Measurements from ENCODE around the gene PDZK1IP1. TPM values are rescaled to one million over a fixed set of nuclear protein-coding genes. Genes with fewer than 3 reads are reported as not detected.
A peak's percentile ranks its signal among the peaks of the same experiment; 100 is the strongest.

PDZK1IP1 gene
- total and polyA plus RNA-seq, 2 donors (not counting 1 experiment from before 2014, with no cell fraction given), result 0.21 TPM; not detected in 1

- Mint-ChIP-seq H3K27ac (no peak overlapping the region), H3K4me1 (peaks cover 37% of the 10 kb centered on the region), H3K27me3 (peaks cover 79% of the 10 kb centered on the region), H3K9me3 (ENCODE audit: insufficient read depth) (no peaks in the 10 kb centered on the region), H3K4me3 (peak overlapping the region; percentile 83)
- no peaks in the 10 kb centered on the region for H3K36me3 ChIP-seq (replicated peaks in 1 of 2; ENCODE audit: control extremely low read depth in 1 of 2, control insufficient read depth in 1 of 2, extremely low read depth in 1 of 2, insufficient read depth in 2 of 2, low read length in 1 of 2)
- no peak for TF ChIP-seq CTCF (IDR thresholded peaks at IDR 0.05)
- peak; percentile 99 for TF ChIP-seq EZH2 (IDR thresholded peaks at IDR 0.05; ENCODE audit: borderline replicate concordance, insufficient read depth, low read depth, low read length, poor library complexity, severe bottlenecking)
- CTCF ChIA-PET, result no interaction called here
- H3K79me2 ChIP-seq (ENCODE audit: control insufficient read depth, insufficient read depth, low read length), result no peaks in the 10 kb centered on the region
- H4K20me1 ChIP-seq (ENCODE audit: control insufficient read depth, insufficient read depth, low read length, poor library complexity, severe bottlenecking), result no peaks in the 10 kb centered on the region
- no peak overlapping the region for H3K9ac ChIP-seq (ENCODE audit: low read length)
- ATAC-seq (ENCODE audit: low read depth), result no peak
- peak overlapping the region; percentile 12 for H2AFZ ChIP-seq (ENCODE audit: insufficient read depth, low read depth, low read length, poor library complexity, severe bottlenecking)
- POLR2A ChIA-PET, result no interaction called here
- peaks cover 0 to 29% (median 0%) of the 10 kb centered on the region in 3 donors for H3K9me3 ChIP-seq (ENCODE audit: control extremely low read depth in 1 of 3, control insufficient read depth in 2 of 3, insufficient read depth in 1 of 3, low read length in 2 of 3)
- peaks cover 40 to 44% of the 10 kb centered on the region in 2 donors for H3K4me1 ChIP-seq (ENCODE audit: control insufficient read depth in 2 of 2, insufficient read depth in 2 of 2, low read length in 2 of 2)
- DNase-seq, result peak; percentile 48
- WGBS (ENCODE audit: insufficient coverage), result 10% methylated on average over 2 of the region's 23 CpGs
- intact Hi-C loops (cut with micrococcal nuclease), result loop anchor here (2.0 kb wide), 1 partner anchor 211 kb away; no protein-coding TSS in a partner anchor
- H3K27me3 ChIP-seq (replicated peaks in 1 of 4; ENCODE audit: control extremely low read depth in 1 of 4, control insufficient read depth in 3 of 4, insufficient read depth in 4 of 4, low read length in 3 of 4), result peaks cover 0 to 91% (median 65%) of the 10 kb centered on the region in 4 experiments
- peak overlapping the region; percentile 72 for H3K4me2 ChIP-seq (replicated peaks; ENCODE audit: low read depth, low read length, poor library complexity, severe bottlenecking)
- no peak overlapping the region for H3K4me3 ChIP-seq (ENCODE audit: control extremely low read depth in 1 of 5, extremely low read depth in 1 of 5, insufficient read depth in 1 of 5, low read depth in 2 of 5, low read length in 4 of 5)
- H3K27ac ChIP-seq (ENCODE audit: low read length in 2 of 2), result no peak overlapping the region
Measured at GRCh38 chr1:47229886-47230691, 40.3 kb upstream of the PDZK1IP1 start.
